H1 (cell line): Measurements from ENCODE around the gene GABRR3. TPM values are rescaled to one million over a fixed set of nuclear protein-coding genes. Genes with fewer than 3 reads are reported as not detected.

Experiments used
- SIX5 ChIP-seq: IDR thresholded peaks from 2 replicates; pipeline ENCODE4 v1.6.1; 2011; ENCODE audit warnings: mild to moderate bottlenecking, low read depth, low read length
- polyA plus RNA-seq, 7 experiments: library from polyadenylated mRNA; depleted of rRNA in 3 of 7; stranded (reverse) in 5 of 7; unstranded in 2 of 7; fragments of >200 nt in 5 of 7; fragments of 200-250 nt in 2 of 7; gene quantifications; 1 replicate in 5 of 7; 2 replicates in 1 of 7; 4 replicates in 1 of 7; pipeline versions ENCODE4 v1.2.1 to v1.2.3, GENCODE V29; 2011 to 2013; ENCODE audit warnings: missing spikeins in 2 of 7, mixed read lengths in 2 of 7
- total RNA-seq: library from RNA; stranded (reverse); fragmentation: NEBNext Ultra II Directional; extraction: Animal tissue kit (Norgen Biotek cat#: 25700); gene quantifications from 2 replicates; pipeline ENCODE4 v1.2.1, GENCODE V29; 2021

Gene GABRR3
- total and polyA plus RNA-seq, 2 of the 8 experiments (the other 6 are each of a cell fraction or from before 2014, with no cell fraction given), result not detected

DNA sequence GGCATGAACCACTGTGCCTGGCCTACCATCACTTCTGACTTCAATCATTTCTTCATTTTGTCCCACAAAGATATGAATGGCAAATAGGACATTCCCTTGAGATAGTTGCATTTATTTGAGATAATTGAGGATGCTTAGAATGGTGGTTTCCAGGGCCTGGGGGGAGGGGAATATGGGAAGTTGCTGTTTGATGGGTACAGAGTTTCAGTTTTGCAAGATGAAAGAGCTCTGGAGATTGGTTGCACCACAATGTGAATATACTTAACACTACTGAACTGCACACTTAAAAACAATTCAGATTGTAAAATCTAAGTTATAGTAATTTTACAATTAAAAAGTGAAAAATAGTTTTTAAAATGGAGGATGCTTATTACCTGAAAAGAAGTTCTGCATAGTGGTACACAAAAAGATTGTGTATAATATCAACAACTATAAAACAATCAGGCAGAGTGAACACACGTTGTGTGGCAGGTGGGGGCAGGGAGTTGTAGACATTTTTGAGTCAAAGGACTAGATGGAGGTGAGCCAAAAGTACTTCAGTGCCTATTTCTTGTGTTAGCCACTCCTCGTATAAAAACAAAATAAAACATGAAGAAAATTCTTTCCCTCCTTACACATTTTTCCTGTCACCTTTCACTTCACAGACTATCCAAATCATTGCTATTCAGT lies 44.4 kb downstream of the GABRR3 start (continued):
- TF ChIP-seq SIX5, result no peak
- TF ChIP-seq, all 59 proteins: peak for 0
